HG02943 (cell line): ENCODE measurements around the gene ADGRG1.

ENCODE experiments used
- ATAC-seq: cut with Tn5 transposase; IDR thresholded peaks from one replicate; pipeline ENCODE4 v1.9.1; 2021; ENCODE audit warnings: mild to moderate bottlenecking, low read depth, moderate library complexity; ENCODE audit not compliant: unreplicated experiment

The ADGRG1 gene

DNA sequence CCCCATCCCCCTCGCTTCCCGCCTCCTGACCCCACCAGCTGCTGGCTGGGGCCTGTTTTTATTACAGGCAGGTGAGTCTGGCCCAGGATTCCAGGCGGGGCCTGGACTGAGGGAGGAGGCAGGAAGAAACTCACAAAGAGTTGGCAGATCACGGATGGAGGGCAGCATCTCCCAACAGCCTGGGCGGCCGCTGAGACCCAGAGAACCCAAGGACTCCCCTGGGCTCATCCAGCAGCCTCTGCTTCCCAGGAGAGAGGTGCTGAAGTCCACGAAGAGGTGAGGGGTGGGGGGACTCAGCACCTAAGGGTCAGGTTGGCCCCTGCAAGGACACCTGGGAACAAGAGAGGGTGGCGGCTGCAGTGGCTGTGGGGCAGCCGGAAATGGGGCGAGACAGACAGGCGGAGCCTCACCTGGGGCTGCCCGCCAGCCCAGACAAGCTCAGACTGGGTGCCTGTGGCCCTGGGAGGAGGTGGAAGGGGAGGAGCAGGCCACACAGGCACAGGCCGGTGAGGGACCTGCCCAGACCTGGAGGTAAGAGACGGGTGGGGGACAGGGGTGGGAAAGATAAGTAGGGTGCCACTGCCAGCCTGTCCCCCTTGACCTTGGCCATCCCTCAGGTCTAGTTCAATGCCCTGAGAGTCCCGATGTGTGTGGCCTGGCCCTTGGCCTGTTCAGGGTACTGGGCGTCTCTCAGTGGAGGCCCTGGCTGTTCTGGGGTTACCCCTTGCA lies 8.7 kb upstream of the ADGRG1 start:
- no peak for ATAC-seq

DNA sequence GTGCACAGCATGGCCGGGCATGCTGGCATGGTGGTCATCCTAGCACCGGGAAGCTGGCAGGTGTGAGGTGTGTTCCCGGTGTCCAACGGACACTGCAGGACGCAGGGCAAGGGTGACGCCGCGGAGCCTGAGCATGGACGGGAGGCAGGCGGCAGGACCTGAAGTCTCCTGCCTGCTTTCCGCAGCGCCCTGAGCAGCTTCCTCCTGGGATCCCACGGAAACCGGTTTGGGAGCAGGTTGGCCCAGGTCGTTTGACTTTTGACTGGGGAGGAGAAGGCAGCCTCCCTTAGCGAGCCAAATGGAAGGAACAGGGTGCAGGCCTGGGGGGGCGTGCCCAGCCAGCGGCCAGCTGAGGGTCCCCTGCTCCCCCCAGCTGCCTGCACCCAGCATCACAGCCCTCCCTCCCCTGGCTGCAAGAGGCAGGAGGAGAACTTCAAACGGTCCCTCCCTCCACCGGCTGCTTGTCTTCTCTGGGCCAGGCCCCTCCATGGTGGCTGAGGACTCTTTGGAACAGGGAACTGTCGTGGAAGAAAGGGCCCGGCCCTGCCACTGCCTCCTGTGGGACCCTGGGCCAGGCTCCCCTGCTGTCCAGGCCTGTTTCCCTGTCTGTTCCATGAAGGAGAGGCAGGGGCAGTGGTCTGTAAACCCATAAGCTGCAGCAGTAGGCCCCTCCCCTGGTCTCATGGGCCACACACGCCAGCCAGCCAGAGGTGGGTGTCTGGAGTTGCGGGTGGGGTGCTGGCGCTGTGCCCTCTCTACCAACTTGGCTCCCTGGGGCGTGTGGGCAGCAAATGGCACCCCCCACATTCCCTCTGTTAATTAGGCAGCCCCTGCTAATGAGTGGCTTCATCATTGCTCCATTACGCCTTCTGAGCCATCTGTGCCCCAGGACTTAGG lies 7.8 kb upstream of the ADGRG1 start:
- no peak for ATAC-seq

DNA sequence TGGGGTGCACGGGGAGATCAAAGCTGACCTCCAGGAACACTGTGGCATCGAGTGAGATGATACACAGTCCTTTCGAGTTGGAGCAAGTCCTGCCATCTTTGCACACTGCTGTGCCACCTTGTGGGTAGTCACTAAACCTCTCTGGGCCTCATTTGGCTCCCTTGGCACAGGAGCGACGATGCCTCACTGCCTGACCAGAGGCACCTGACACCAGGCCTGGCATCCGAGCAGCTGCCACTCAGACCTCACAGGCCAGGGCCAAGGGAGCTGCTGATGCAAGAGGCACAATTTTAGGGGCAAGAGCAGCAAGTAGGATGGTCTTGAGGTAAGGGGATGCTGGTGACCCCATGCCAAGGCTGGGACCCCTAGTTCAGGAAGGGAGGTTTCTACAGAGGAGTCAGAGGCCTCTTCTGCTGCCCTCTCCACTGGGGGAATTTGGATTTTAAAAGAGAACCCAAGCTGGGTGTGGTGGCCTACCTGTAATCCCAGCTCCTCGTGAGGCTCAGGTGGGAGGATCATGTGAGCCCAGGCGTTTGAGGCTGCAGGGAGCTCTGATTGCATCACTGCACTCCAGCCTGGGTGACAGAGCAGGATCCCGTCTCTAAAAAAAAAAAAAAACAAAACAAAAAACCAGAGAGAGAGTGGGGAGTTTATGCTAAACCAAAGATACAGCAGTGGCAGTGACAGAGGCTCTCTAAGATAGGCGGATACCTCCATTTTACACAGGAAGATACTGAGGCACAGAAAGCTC lies 6.7 kb upstream of the ADGRG1 start:
- ATAC-seq, result no peak

DNA sequence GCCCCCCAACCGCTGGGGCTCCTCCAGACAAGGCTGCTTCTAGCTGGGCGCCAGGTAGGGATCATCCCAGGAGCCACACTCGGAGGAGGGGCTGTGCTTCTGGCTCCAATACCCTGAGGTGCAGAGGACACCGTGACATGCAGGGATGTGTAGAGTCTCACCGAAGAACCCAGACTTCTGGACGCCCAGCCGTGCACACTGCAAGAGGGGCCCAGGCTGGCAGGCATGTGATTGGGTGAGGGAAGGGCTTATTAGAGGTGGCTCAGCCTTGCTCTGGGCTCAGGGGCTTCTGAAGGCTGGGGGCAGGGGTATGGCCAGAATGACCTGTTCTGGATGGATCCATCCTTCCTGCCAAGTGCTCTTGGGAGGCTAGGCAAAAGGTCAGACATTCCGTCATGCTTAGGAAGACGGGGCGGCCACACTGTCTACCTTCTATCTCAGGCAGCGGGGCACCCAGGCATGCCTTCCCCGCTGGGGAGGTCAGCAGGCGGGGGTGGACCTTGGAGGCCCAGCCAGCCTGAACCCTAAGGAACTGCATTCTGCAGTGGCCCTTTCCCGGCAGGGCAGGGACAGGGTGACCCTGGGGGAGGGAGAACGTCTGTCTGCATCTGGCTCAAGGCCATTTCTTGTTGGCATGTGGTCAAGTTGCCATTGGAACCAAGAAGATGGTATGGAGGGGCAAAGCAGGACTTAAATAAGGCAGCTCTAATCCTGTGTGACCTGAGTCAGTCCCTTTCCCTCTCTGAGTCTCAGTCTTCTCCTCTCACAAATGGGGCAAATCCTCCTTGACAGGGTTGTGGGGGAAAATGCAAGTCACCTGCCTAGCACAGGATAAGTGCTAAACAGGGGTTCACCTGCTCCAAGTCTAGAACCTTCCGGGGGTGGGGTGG lies 5.8 kb upstream of the ADGRG1 start:
- no peak for ATAC-seq

DNA sequence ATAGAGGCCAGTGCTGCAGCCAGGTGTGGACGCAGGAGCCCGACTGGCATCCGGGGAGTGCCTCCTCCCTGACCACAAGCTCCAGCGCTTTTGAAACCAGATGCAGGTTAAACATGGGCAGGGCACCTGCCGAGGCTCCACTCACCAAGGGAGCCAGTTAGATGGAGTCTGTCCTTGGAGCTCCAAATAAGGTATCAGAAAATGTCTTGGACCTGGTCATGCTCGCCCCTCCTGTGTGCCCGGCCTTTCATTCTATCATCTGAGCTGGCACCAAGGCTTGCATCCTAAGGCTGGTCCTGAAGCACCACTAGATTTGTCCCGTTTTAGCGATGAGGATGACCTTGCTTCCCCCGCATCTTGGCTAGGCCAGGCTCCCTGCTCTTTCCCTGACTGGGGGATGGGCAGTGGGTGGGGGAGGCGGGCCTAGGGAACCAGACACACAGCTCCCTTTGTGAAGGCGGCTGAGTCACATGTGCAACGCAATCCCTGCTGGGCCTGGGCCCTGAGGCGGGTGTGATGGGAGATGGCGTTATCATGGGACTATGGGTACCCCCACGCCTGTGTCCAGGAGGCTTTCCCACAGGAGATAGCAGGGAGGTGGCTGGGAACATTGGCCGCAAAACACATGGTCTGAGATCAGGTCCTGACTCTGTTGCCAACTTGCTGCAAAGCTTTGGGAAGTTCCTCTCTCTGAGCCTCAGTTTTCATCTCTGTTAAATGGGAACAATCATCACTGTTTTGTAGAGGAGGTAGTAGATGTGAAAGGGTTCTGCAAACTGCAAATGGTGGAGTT lies 5.0 kb upstream of the ADGRG1 start:
- no peak for ATAC-seq

DNA sequence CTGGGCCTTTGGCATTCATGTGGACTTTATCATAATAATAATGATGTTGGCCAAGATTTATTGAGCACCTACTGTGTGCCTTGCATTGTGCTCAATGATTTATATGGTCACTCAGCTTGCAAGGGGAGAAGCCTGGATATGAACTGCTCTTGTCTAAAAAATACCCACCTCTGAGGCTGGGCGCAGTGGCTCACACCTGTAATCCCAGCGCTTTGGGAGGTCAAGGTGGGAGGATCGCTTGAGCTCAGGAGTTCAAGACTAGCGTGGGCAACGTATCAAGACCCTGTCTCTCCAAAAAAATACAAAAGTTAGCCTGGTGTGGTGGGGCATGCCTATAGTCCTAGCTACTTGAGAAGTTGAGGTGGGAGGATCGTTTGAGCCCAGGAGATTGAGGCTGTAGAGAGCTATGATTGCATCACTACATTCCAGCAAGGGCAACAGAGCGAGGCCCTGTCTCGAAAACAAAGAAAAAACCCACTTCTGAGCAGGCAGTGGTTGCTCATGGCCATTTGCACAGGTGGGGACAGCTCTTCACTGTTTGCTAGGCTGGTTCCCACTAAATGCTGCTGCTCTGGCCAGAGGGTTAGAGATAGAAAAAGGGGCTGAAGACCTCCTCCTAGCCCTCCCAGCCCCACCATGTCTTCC lies 4.3 kb upstream of the ADGRG1 start:
- no peak for ATAC-seq

DNA sequence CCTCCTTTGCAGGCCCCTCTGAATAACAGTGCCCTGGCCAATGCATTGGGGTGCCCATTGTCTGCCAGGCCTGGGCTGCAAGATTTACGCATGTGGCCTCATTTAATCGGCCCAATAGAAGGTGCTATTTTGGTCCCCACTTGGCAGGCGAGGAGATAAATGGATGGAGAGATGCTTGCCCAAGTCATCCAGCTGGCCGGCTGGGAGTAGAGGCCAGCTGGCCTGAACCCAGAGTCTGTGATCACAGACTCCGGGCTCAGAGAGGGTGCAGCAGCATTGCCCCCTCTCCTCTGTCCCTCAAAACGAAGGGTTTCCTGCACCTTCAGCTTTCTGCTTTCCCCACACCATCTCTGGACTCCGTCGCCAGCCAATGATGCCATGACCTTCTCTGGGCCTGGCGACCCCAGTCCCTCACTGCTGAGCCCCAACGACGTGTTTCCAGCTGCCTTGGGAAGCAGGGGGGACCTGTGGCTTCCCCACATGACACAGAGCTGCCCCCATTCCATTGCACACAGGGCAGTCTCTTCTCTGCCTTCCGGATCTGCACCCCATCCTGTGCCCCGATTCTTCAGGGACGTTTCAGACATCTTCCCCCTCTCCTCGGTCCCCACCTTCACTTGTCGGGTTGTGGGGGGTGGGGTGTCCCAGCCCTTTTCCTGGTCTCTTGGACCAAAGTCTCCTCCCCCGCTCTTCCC lies 3.5 kb upstream of the ADGRG1 start:
- ATAC-seq, result no peak

DNA sequence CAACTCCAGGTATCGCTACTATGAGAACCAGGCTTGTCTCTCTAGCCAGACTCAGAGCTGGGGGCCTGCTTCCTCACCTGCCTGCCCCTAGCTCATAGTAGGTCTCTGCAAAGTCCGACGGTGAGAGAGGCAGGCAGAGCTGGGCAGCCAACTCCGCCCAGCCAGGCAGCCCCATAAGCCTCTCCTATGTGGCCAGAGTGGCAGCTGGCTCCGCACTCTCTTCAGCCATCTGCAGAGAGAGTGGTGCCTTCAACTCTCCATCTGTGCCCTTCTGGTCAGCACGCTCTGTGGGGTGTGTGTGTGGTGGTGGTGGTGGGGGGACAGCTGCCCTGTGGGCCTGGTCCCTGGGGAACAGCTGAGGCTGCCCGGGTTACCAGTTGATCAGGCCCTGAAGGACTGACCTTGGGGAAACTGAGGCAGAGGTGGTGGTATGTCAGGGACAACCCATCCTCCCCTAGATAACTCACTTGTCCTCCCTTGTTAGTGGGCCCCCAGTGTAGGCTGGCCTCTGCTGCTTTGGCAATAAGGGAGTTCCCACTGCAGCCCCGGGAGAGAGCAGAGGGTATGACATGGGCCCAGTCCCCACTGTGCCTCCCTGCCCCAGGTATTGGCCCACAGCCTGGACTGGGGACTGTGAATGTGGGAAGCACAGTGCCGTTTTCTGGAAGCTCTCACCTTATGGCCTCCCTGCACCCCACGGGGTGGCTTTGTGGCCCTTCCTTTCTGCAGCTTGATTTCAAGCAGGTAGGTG lies 1.8 kb upstream of the ADGRG1 start:
- ATAC-seq, result no peak

DNA sequence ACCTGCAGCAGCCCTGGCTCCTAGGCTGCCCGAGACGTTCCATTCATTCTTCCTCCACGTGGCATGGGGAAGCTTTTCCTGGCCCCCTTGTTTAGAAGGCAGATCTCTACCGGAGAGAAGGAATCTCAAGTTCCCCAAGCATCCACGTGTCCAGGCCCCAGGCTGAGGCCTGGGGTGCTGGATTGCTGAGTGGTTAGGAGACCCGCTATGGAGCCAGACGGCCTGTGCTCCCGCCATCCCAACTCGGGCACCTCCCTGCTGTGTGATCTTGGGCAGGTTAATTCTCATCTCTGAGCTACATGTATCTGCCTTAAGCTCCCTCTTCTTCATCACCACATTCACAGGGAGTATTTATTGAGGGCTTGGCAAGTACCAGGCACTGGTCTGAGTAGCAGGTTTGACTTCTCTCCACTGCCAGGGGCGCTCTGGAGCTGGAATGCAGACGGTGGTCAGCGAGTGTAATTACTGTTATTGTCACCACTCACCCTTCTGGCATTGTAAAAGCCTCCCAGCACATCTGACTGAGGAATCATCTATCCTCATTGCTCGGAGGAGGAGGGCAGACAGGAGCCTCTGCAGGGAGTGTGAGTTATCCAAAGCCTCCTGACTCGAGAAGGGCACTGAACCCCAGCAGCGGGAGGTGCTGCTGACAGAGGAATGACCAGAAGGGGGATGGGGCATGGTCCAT lies 1.1 kb upstream of the ADGRG1 start:
- ATAC-seq, result no peak

DNA sequence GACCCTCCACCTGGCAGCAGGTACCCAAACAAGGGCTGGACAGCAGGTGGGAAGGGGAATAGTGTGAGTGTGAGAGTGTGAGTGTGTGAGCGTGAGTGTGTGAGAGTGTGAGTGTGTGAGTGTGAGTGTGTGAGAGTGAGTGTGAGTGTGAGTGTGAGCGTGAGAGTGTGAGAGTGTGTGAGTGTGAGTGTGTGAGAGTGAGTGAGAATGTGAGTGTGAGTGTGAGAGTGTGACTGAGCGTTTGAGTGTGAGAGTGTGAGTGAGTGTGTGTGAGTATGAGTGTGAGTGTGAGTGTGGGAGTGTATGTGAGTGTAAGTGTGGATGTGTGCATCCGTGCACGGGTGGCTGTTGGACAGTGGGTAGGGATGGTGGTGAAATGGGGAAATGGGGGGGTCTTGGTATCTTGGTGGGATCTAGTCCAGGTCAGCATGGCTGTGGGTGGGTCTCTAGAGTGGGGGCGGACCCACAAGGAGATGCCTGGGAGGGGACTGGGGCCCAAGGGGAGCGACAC lies 408 bp downstream of the ADGRG1 start:
- no peak for ATAC-seq

DNA sequence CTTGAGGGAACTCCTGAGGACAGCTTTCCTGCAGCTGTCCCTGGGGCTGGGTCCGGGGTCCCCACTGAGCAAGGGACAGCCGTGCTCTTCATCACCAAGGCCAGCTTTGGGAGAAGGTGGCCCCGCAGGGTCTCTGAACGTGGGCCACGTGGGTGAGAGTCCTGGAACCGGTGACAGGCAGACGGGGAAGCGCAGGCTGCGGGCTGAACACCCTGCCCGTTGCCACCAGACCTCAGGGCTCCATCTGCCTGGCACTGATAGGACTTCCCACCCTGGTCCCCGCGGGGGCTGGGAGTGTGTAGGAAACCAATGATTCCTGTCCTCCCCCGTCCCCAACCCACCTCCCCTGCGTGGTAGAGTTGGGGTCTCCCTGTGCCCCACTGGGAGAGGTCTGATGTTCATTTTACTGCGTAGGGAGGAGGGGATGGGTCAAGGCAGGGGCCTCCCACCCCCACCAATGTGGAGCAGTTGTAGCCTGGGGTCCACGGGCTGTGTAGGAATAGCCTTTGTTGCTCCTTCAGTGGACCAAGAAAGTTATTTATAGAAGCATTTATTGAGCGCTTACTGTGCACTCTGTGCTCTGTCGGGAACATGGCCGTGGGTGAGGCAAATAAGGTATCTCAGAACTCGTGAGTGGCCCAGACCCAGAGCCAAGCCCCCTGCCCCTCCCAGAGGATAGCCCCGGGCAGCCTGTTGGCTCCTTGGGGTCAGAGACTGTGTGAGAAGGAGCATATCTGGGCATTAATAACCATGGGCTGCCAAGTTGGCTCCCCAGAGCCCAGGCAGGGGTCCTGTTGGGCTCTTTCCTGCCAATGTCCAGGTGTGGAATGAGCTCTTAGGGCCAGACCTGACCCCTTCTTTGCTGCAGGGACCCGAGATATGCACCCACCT lies 1.3 kb downstream of the ADGRG1 start:
- ATAC-seq, result no peak

DNA sequence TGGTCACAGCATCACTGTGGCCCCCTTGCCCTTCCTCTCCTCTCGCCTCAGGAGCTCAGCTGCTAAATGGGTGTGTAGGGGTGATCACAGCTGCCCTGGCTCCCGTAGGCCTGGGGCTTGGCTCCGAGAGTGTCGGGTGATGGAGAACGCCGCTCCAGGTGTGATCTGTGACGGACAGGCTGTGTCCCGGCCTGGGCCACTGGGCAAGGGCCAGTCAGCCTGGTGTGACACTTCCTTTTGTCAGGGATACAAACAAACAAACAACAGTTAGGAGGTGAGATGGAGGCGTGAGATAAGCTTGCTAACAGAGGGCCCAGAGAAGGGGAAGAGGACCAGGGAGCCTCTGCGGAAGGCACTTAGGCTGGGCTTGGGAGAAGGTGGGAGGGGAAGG lies 2.0 kb downstream of the ADGRG1 start:
- ATAC-seq, result no peak

DNA sequence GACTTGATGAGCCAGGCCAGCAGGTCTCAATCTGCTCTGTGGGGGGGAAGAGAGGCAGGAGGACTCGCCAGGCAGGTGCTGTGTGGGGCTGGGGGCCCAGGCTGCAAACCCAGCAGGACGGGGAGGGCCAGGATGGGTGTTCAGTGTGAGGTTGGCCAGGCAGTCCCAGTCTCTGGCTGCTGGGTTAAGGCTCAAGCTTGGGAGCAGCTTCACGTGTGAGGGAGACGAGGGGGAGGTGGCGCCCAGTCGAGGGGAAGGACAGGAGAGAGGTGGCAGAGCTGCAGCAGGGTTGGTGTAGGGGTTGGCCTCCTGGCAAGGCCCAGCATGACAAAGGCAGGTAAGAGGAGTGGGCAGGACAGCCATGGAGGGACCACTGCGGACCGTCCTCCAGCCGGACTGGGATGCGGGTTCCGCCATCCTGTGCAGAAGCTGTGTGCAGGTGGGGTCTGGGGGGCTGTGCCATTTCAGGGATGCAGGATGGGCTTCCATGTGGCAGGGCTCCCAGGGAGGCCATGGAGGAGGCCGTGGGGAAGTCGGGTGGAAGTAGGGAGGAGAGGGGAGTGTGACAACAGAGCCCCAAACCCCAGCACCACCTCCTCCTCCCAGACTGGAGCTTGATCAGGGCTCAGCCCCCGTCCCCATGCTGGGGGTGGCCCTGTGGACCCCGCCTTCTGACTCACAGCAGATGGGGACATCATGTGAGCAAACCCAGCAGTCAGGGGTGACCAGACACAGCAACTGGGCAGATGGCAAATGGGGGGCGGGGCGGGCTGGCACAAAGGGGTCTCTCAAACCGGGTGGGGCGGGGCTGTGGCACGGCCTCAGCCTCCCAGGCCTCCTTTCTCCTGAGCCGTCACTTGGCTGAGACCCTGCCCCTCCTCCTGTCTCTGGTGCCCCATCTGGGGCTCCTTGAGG lies 2.8 kb downstream of the ADGRG1 start:
- no peak for ATAC-seq

DNA sequence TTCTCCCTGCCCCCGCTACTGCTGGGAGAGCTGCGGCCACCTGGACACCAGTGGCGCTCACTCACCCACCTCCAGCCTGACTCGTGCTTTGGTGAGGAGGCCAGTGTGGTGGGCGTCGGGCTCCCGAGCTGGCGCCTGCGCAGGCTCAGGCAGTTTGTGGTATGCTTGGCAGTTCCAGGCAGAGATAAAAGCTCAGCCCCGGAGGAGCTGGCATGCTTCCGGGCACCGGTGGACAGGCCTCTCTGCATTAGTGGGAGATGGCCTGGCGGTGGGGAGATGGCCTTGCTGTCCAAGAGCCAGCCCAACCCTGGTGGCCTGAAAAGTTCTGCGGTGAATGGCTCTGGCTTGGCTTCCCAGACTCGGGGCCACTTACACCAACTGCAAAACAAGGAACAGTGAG lies 4.1 kb downstream of the ADGRG1 start:
- ATAC-seq, result no peak
